RWPE2 (cell line): ENCODE results near the gene ERCC6L.

Experiments used
- ATAC-seq: fragments of 200-7000 bp; cut with Tn5 transposase; 3 replicates; pipeline ENCODE4 v1.9.1; 2021; ENCODE audit warnings: low read depth
- DNase-seq: peaks from one replicate; pipeline ENCODE4 v3.0.0-alpha.2; 2020; ENCODE audit warnings: low spot score
- H3K27ac ChIP-seq: fragments of 450-650 bp; 2 replicates; pipeline ENCODE4 v1.5.1; 2017; ENCODE audit warnings: mild to moderate bottlenecking; ENCODE audit not compliant: poor library complexity, severe bottlenecking
- H3K27me3 ChIP-seq: fragments of 250-450 bp; sonication (Bioruptor Pico); 2 replicates; pipeline ENCODE4 v1.5.1; 2021; ENCODE audit warnings: mild to moderate bottlenecking, moderate library complexity; ENCODE audit not compliant: insufficient read depth, poor library complexity, severe bottlenecking
- H3K36me3 ChIP-seq: fragments of 250-450 bp; sonication (Bioruptor Pico); 2 replicates; pipeline ENCODE4 v1.5.1; 2020; ENCODE audit warnings: low read depth, mild to moderate bottlenecking, moderate library complexity
- H3K4me1 ChIP-seq: fragments of 250-450 bp; sonication (Bioruptor Pico); 2 replicates; pipeline ENCODE4 v1.5.1; 2021; ENCODE audit warnings: mild to moderate bottlenecking, moderate library complexity; ENCODE audit not compliant: insufficient read depth, poor library complexity, severe bottlenecking
- H3K4me3 ChIP-seq: fragments of 250-450 bp; sonication (Bioruptor Pico); 2 replicates; pipeline ENCODE4 v1.5.1; 2021; ENCODE audit warnings: mild to moderate bottlenecking, moderate library complexity; ENCODE audit not compliant: severe bottlenecking
- H3K9me3 ChIP-seq: fragments of 250-450 bp; sonication (Bioruptor Pico); 2 replicates; pipeline ENCODE4 v1.5.1; 2021; ENCODE audit warnings: mild to moderate bottlenecking, moderate library complexity; ENCODE audit not compliant: severe bottlenecking
- TF ChIP-seq, protein P1 (sequence below): fragments of 450-650 bp; IDR thresholded peaks from one replicate; pipeline ENCODE4 v1.5.1; 2017; ENCODE audit warnings: mild to moderate bottlenecking, moderate library complexity; ENCODE audit not compliant: poor library complexity, severe bottlenecking

The ERCC6L gene

DNA sequence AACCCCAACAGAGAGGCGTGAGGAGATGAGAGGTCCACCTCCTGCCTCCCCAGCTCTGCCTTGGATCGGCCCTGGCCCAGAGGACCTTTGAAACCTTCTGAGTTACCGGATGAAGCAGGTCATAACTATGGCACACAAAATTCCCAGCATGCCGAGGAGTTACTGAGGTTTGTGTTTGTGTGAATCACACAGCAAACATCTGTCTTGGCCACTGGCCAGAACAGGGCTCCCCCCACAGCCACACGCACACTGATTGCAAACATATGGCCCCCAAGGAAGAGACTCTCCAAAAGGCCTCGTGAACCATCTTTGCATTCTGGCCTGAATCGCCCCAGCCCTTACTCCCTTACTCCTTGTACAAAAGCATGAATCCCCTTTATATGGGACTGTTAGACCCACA, 19.3 kb upstream of the ERCC6L start:
- peak; percentile 29; the same call in 1 of the 3 replicates for ATAC-seq
- TF ChIP-seq, protein P1, sequence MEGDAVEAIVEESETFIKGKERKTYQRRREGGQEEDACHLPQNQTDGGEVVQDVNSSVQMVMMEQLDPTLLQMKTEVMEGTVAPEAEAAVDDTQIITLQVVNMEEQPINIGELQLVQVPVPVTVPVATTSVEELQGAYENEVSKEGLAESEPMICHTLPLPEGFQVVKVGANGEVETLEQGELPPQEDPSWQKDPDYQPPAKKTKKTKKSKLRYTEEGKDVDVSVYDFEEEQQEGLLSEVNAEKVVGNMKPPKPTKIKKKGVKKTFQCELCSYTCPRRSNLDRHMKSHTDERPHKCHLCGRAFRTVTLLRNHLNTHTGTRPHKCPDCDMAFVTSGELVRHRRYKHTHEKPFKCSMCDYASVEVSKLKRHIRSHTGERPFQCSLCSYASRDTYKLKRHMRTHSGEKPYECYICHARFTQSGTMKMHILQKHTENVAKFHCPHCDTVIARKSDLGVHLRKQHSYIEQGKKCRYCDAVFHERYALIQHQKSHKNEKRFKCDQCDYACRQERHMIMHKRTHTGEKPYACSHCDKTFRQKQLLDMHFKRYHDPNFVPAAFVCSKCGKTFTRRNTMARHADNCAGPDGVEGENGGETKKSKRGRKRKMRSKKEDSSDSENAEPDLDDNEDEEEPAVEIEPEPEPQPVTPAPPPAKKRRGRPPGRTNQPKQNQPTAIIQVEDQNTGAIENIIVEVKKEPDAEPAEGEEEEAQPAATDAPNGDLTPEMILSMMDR = no peak
- no peaks in the 10 kb centered on the region for H3K4me1 ChIP-seq
- no peaks in the 10 kb centered on the region for H3K27me3 ChIP-seq
- H3K9me3 ChIP-seq = no peaks in the 10 kb centered on the region
- no peak overlapping the region for H3K4me3 ChIP-seq
- no peak overlapping the region for H3K27ac ChIP-seq
- H3K36me3 ChIP-seq = no peaks in the 10 kb centered on the region
- DNase-seq = no peak

DNA sequence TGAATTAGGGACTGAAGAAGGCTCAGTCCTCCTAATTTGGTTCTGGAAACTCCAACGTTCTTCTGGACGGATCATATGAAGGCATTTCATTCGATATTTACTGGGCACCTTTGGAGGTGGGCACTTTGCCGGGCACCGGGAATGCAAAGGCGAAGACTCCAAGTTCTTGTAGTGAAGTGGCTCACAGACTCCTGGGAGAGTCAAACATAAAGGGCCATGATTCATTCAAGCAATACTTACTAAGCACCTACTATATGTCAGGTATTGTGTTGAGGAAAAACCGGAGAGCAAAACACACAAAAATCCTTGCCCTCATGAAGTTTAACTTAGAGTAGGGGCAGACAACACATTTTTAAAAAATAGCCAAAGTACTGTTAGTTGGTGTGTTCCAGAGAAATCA, 17.0 kb upstream of the ERCC6L start:
- Histone ChIP-seq H3K9me3 (no peaks in the 10 kb centered on the region), H3K4me1 (no peaks in the 10 kb centered on the region), H3K36me3 (no peaks in the 10 kb centered on the region), H3K4me3 (no peak overlapping the region), H3K27ac (no peak overlapping the region), H3K27me3 (no peaks in the 10 kb centered on the region)
- TF ChIP-seq, protein P1 = no peak
- no peak for DNase-seq
- no peak for ATAC-seq

DNA sequence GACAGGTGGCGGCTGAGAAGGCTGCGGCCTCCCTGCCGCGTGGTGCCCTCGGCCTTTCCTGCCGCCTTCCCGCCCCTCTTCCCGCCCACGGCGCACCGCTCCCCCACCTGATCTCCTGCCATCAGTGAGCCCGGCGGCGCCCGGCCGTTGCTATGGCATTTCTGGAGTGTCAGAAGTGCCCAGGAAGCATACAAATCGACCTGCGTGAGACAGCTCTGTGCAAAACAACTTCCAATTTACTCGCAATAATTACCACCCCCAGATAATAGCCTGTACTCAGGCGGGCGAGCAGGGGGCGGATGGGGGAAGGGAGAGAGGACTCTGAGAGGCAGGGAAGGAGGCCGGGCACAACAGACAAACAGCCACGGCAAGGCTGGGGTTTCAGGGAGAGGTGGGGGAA, 16.6 kb upstream of the ERCC6L start:
- Histone ChIP-seq H3K4me3 (no peak overlapping the region), H3K4me1 (no peaks in the 10 kb centered on the region), H3K27me3 (no peaks in the 10 kb centered on the region), H3K36me3 (no peaks in the 10 kb centered on the region), H3K9me3 (no peaks in the 10 kb centered on the region), H3K27ac (no peak overlapping the region)
- no peak for ATAC-seq
- DNase-seq = no peak
- TF ChIP-seq, protein P1 = no peak

DNA sequence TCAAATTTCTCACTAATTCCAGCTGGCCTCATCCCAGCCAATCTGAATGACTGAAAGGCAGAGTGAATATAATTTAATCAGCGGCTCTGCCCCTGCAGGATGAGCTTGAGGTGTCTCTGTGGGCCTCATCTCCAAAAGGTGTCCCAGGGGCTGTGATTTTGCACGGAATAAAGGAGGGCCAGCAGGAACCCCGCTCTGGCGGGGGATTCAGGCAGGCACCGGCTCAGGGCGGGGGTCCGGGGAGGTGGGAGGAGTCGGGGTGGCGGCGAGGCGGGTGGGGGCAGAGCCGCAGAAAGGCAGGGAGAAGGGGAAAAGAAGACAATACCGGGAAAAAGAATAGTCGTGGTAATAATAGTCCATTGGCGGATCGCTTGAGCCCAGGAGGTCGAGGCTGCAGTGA, 16.0 kb upstream of the ERCC6L start:
- H3K4me3 ChIP-seq = no peak overlapping the region
- H3K27me3 ChIP-seq = no peaks in the 10 kb centered on the region
- DNase-seq = no peak
- TF ChIP-seq, protein P1 = no peak
- no peaks in the 10 kb centered on the region for H3K4me1 ChIP-seq
- H3K9me3 ChIP-seq = no peaks in the 10 kb centered on the region
- H3K36me3 ChIP-seq = no peaks in the 10 kb centered on the region
- no peak overlapping the region for H3K27ac ChIP-seq
- ATAC-seq = no peak

DNA sequence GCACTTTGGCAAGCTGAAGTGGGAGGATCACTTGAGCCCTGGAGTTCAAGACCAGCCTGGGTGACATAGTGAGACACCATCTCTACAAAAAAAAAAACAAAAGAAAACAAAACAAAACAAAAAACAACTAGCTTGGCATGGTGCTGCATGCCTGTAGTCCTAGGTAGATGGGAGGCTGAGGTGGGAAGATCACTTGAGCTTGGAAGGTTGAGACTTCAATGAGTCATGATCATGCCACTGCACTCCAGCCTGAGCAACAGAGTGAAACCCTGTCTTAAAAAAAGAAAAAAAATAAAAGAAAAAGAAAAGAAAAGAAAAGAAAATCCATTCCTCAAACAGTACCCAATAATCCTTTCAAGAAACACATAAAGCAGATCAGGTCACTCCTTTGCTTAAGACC, 14.9 kb upstream of the ERCC6L start:
- no peaks in the 10 kb centered on the region for H3K27me3 ChIP-seq
- no peak overlapping the region for H3K4me3 ChIP-seq
- H3K4me1 ChIP-seq = no peaks in the 10 kb centered on the region
- no peak overlapping the region for H3K27ac ChIP-seq
- H3K9me3 ChIP-seq = no peaks in the 10 kb centered on the region
- H3K36me3 ChIP-seq = no peaks in the 10 kb centered on the region
- DNase-seq (no peak), ATAC-seq (no peak)
- TF ChIP-seq, protein P1 = no peak
